ENCODE results near the gene USP4.

DNA sequence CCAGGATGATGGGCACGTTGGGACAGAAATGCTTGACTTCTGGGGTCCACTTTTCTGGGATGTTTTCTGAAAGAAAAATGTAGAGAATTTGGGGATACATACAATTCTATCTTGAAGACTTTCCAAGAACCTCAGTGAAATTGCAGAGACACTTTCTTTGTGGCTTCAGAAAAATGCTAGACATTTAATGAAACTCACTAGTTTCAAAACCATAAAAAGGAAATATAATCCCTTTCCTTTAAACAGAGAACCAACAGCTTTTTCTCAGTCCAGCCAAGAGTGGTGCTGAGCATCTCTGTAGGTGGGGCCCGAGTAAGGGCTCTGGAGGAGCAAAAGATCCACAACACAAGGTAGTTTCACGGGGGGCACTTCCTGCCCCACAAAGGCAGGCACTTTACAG, 22.7 kb upstream of the USP4 start:
- TF ChIP-seq, protein P1, sequence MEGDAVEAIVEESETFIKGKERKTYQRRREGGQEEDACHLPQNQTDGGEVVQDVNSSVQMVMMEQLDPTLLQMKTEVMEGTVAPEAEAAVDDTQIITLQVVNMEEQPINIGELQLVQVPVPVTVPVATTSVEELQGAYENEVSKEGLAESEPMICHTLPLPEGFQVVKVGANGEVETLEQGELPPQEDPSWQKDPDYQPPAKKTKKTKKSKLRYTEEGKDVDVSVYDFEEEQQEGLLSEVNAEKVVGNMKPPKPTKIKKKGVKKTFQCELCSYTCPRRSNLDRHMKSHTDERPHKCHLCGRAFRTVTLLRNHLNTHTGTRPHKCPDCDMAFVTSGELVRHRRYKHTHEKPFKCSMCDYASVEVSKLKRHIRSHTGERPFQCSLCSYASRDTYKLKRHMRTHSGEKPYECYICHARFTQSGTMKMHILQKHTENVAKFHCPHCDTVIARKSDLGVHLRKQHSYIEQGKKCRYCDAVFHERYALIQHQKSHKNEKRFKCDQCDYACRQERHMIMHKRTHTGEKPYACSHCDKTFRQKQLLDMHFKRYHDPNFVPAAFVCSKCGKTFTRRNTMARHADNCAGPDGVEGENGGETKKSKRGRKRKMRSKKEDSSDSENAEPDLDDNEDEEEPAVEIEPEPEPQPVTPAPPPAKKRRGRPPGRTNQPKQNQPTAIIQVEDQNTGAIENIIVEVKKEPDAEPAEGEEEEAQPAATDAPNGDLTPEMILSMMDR (IDR thresholded peaks at IDR 0.05; ENCODE audit: low read length) = no peak
- no peak for TF ChIP-seq EZH2 (IDR thresholded peaks at IDR 0.05; ENCODE audit: borderline replicate concordance, low read length)
